Amniotic stem cell (primary cell): ENCODE measurements around the gene CDC42EP1.
"Not testable (repeated sequence)": the region's sequence is repeated elsewhere in the genome, so short reads cannot be mapped to it uniquely, and the experiment has no call there.

ENCODE experiments used
- DNase-seq: peaks from one replicate; lab custom pipeline; 2025; lab: John Stamatoyannopoulos, UW

Gene CDC42EP1

GRCh38 chr22:37559901-37560607, at the start of gene CDC42EP1:
CDC42EP1 (plus strand) TSS chr22:37560480; CDS start chr22:37566350, 5,870 bp downstream.
- DNase-seq: no peak

- no peak for DNase-seq
These were observed 48.7 kb upstream of the CDC42EP1 start for GRCh38 chr22:37511395-37512104.

DNA sequence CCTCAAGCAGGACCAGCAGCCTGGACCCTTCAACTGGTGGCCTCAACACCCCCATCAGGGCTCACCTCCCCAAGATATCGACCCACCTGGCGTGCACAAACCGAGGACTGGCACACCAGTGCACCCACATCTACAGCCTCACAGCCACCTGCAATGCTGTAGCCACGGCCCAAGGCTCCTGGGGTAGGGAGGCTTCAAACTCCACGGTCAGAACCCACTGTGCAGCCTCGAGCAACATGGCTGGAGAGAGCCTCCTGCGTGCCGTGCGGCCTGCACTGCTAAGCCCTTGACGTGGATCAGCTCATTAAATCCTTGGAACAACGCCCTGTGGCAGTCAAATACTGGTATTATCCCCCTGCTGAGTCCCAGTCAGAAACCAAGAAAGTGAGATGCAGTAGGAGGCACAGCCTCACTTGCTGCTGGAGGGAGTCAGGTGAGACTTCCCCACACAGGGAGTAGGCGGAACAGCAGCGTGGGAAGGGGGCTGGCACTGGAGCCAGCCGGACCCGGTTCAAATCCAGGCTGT, 45.7 kb upstream of the CDC42EP1 start:
- no peak for DNase-seq

GRCh38 chr22:37515901-37516300, 44.4 kb upstream of the CDC42EP1 start:
- DNase-seq: no peak

DNA sequence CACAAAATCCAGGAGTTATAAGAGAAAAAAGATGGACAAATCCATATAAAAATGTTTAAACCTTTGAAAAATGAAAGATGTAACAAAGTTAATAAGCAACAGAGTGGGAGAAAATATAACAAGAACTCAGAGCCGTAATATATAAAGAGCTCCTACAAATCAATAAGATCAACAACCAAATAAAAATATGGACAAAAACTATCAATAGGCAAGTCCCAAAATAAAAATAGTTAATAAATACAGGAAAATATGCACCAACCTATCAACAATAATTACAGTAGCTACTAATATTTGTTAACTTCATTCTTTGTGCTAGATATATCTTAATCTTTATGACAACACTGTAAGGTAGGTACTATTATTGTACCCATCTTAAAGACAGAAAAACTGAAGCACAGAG, 43.8 kb upstream of the CDC42EP1 start:
- DNase-seq: no peak

DNA sequence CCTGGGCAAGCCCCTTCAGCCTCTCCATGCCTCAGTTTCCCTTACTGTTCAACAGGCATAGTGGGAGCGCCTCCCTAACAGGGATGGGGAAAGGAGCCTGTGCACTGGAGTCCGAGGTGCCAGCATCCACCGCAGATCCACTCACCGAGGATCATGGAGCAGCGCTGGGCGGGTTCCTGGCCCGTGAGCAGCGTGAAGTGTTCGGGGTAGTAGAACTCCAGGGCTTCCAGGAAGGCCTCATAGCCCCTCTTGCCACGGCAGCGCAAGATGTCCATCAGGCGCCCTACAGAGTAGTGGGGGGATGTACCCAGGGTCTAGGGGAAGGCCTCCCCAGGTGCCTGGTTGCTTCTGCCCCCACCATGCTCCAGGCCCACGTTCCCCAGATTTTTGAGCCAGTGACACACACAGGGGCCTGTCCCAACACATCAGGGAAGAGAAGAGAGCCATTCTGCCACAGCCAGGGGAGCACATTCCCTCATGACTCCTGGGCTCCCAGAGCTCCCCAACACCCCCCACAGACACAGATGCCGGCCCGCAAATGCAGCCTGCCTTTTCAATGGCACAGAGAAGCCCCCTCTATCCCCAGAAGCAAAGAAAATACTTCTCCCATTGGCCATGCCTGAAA, 42.3 kb upstream of the CDC42EP1 start:
- DNase-seq: no peak

GRCh38 chr22:37518509-37519267, 41.6 kb upstream of the CDC42EP1 start:
- DNase-seq: no peak

- no peak for DNase-seq
These were observed 40.7 kb upstream of the CDC42EP1 start, which contains the start of gene CARD10 for GRCh38 chr22:37519268-37520195. CARD10 (minus strand) TSS chr22:37519415; CDS start chr22:37519200, 215 bp downstream.

- no peak for DNase-seq
These were observed 39.5 kb upstream of the CDC42EP1 start for GRCh38 chr22:37520776-37521191.

GRCh38 chr22:37521236-37521739, 39.0 kb upstream of the CDC42EP1 start:
- DNase-seq: no peak

GRCh38 chr22:37522482-37522881, 37.8 kb upstream of the CDC42EP1 start:
- DNase-seq: no peak

- DNase-seq: peak; percentile 87
These were observed 35.1 kb upstream of the CDC42EP1 start for GRCh38 chr22:37525073-37525745.

DNA sequence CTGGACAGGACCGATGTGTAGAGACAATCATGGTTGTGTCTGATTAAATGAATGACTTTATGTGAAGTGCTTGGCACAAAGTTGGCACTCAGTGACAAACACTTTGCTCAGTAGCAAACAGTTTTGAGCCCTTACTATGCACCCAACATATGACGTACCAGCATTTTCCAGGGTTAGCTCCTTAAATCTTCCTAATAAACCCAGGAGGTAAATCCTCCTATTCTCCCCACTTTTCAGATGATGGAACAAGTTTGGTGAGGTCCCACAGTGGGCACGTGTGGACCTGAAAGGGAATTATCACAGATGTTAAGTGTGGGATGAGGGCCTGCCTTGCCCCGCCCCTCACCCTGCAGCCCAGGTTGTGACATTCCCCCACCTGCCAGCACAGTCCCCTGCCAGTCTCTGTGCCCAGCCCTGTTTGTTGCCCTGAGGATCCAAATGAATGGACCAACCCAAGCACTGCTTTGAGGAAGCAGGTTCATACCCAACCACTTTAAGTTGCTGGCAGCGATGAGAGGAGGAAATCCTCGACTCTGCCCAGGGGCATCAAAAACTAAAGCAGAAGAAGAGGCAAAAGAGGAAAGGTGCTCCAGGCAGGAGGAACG, 34.4 kb upstream of the CDC42EP1 start:
- DNase-seq: no peak

- no peak for DNase-seq
These were observed 33.9 kb upstream of the CDC42EP1 start for GRCh38 chr22:37526376-37526775.

- not testable (repeated sequence) for DNase-seq
These were observed 33.1 kb upstream of the CDC42EP1 start for GRCh38 chr22:37527081-37527752.

DNA sequence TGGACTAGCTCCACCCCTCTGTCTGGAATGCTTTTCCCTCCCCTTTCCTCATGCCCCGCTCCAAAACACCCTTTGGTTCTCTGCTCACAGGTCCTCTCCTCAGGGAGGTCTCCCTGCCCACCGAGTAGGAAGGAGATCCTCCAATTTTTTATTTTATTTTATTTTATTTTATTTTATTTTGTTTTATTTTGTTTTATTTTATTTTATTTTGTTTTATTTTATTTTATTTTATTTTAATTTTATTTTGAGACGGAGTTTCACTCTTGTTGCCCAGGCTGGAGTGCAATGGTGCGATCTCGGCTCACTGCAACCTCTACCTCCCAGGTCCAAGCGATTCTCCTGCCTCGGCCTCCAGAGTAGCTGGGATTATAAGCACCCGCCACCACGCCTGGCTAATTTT, 32.3 kb upstream of the CDC42EP1 start:
- not testable (repeated sequence) for DNase-seq

DNA sequence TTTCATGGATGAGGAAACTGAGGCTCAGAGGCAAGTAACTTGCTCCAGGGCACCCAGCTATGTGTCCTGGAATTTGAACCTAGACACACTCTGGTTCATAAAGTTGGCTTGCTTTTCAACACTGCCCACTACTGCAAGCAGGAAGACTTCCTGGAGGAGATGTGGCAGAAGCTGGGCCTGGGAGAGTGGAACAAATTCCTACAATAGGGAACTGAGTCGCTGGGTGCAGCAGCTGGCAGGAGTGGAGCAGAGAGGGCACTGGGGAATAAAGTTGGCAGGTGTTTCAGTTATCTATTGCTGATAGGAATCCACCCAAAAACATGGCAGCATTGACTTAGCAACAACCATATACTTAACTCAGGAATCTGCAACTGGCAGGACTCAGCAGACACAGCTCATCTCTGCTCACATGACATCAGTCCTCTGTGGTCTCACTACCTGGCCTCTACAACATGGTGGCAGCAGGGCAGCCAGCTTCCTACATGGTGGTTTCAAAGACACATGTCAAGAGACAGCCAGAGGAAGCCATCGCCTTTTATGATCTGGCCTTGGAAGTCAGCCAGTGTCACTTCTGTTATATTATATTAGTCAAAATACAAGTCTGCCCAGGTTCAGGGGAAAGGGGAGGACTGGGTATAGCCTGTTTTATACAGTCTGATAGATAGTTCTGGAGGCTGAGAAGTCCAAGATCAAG, 30.5 kb upstream of the CDC42EP1 start:
- DNase-seq: no peak

- DNase-seq: no peak
These were observed 26.3 kb upstream of the CDC42EP1 start for GRCh38 chr22:37533995-37534394.
